SK-N-MC (cell line): Measurements from ENCODE around the gene AGXT2.

Source experiments
- EZH2 ChIP-seq: fragments of 200-600 bp; sonication (generic); IDR thresholded peaks from one replicate; pipeline ENCODE4 v1.6.1; 2017; ENCODE audit warnings: antibody characterized with exemption
- FOXP2 ChIP-seq: optimal IDR thresholded peaks from 2 replicates; pipeline ENCODE3; 2011; ENCODE audit warnings: mild to moderate bottlenecking, moderate library complexity; ENCODE audit not compliant: insufficient read depth; ENCODE audit errors: extremely low read length, control extremely low read depth

GRCh38 chr5:35063414-35063813 is 15.7 kb upstream of the AGXT2 start:
- TF ChIP-seq EZH2 (no peak), FOXP2 (no peak)
